Muscle layer of colon (tissue), 2 donors: ENCODE data around the gene TBC1D9B.
A peak's percentile ranks its signal among the peaks of the same experiment; 100 is the strongest.

ENCODE experiments used
- H3K27ac ChIP-seq: one replicate; pipeline ENCODE4 v1.7.0; 2013; ENCODE audit warnings: low read depth, mild to moderate bottlenecking, low read length, moderate library complexity
- H3K27me3 ChIP-seq, 2 donors: one replicate each; pipeline ENCODE4 v1.7.0; 2013; ENCODE audit warnings: low read length in 2 of 2, mild to moderate bottlenecking in 2 of 2; ENCODE audit not compliant: insufficient read depth in 2 of 2, control insufficient read depth in 1 of 2
- H3K36me3 ChIP-seq: one replicate; pipeline ENCODE4 v1.7.0; 2013; ENCODE audit warnings: mild to moderate bottlenecking, low read length; ENCODE audit not compliant: insufficient read depth
- H3K4me1 ChIP-seq: one replicate; pipeline ENCODE4 v1.7.0; 2013; ENCODE audit warnings: mild to moderate bottlenecking, low read length; ENCODE audit not compliant: insufficient read depth
- H3K4me3 ChIP-seq, 2 donors: one replicate each; pipeline ENCODE4 v1.7.0; 2013; ENCODE audit warnings: low read length in 2 of 2, low read depth in 1 of 2, mild to moderate bottlenecking in 1 of 2, moderate library complexity in 1 of 2
- H3K9ac ChIP-seq: one replicate; pipeline ENCODE4 v1.7.0; 2013; ENCODE audit warnings: low read length
- H3K9me3 ChIP-seq: one replicate; pipeline ENCODE4 v1.7.0; 2013; ENCODE audit warnings: mild to moderate bottlenecking, low read length
- donor health status: abdominal sarcoma.
- donor health status: Adenocarcinoma of cecum.

Gene TBC1D9B

GRCh38 chr5:179907556-179908324 is at the start of gene TBC1D9B:
Gene TBC1D9B, minus strand, starts transcription at chr5:179907897. Its CDS starts 76 bp downstream, at chr5:179907821.
- H3K9ac ChIP-seq, result peak within 1 kb of the TSS; percentile 46
- peaks cover 4% of the 10 kb centered on the region for H3K36me3 ChIP-seq
- H3K27me3 ChIP-seq, result no peaks in the 10 kb centered on the region
- H3K4me1 ChIP-seq, result peaks cover 16% of the 10 kb centered on the region
- peak within 1 kb of the TSS; percentile 67 to 78 for H3K4me3 ChIP-seq
- no peaks in the 10 kb centered on the region for H3K9me3 ChIP-seq
- H3K27ac ChIP-seq, result peak within 1 kb of the TSS; percentile 68

GRCh38 chr5:179955630-179956029 is 47.9 kb upstream of the TBC1D9B start:
- no peak overlapping the region for H3K4me3 ChIP-seq
- H3K9ac ChIP-seq, result no peak overlapping the region
- no peaks in the 10 kb centered on the region for H3K9me3 ChIP-seq
- no peak overlapping the region for H3K27ac ChIP-seq
- peaks cover 3% of the 10 kb centered on the region for H3K36me3 ChIP-seq
- no peaks in the 10 kb centered on the region for H3K27me3 ChIP-seq
- H3K4me1 ChIP-seq, result no peaks in the 10 kb centered on the region

- H3K4me1 ChIP-seq, result no peaks in the 10 kb centered on the region
- H3K9me3 ChIP-seq, result no peaks in the 10 kb centered on the region
- peaks cover 3% of the 10 kb centered on the region for H3K36me3 ChIP-seq
- H3K27me3 ChIP-seq, result no peaks in the 10 kb centered on the region
- H3K4me3 ChIP-seq, result no peak overlapping the region
- H3K27ac ChIP-seq, result no peak overlapping the region
- H3K9ac ChIP-seq, result no peak overlapping the region
These were observed 47.4 kb upstream of the TBC1D9B start for GRCh38 chr5:179955062-179955461.

- H3K9me3 ChIP-seq, result no peaks in the 10 kb centered on the region
- H3K27ac ChIP-seq, result no peak overlapping the region
- H3K4me1 ChIP-seq, result no peaks in the 10 kb centered on the region
- no peak overlapping the region for H3K4me3 ChIP-seq
- no peak overlapping the region for H3K9ac ChIP-seq
- H3K27me3 ChIP-seq, result no peaks in the 10 kb centered on the region
- peaks cover 3% of the 10 kb centered on the region for H3K36me3 ChIP-seq
These were observed 46.7 kb upstream of the TBC1D9B start for GRCh38 chr5:179954434-179954833.

- Histone ChIP-seq H3K9ac (no peak overlapping the region), H3K4me3 (no peak overlapping the region), H3K36me3 (peaks cover 3% of the 10 kb centered on the region), H3K27ac (no peak overlapping the region), H3K4me1 (no peaks in the 10 kb centered on the region), H3K27me3 (no peaks in the 10 kb centered on the region), H3K9me3 (no peaks in the 10 kb centered on the region)
These were observed 46.3 kb upstream of the TBC1D9B start for GRCh38 chr5:179953987-179954386.

GRCh38 chr5:179936976-179937681 is 29.4 kb upstream of the TBC1D9B start:
- Histone ChIP-seq H3K27ac (no peak overlapping the region), H3K9me3 (no peaks in the 10 kb centered on the region), H3K36me3 (no peaks in the 10 kb centered on the region), H3K27me3 (no peaks in the 10 kb centered on the region), H3K4me3 (no peak overlapping the region), H3K9ac (no peak overlapping the region), H3K4me1 (no peaks in the 10 kb centered on the region)

GRCh38 chr5:179930788-179931473 is 23.2 kb upstream of the TBC1D9B start:
- Histone ChIP-seq H3K9ac (no peak overlapping the region), H3K4me1 (no peaks in the 10 kb centered on the region), H3K27me3 (no peaks in the 10 kb centered on the region), H3K36me3 (no peaks in the 10 kb centered on the region), H3K27ac (no peak overlapping the region), H3K4me3 (no peak overlapping the region), H3K9me3 (no peaks in the 10 kb centered on the region)

GRCh38 chr5:179927824-179928223 is 20.1 kb upstream of the TBC1D9B start:
- no peak overlapping the region for H3K4me3 ChIP-seq
- H3K9me3 ChIP-seq, result no peaks in the 10 kb centered on the region
- no peaks in the 10 kb centered on the region for H3K4me1 ChIP-seq
- H3K27me3 ChIP-seq, result no peaks in the 10 kb centered on the region
- H3K36me3 ChIP-seq, result no peaks in the 10 kb centered on the region
- H3K9ac ChIP-seq, result no peak overlapping the region
- H3K27ac ChIP-seq, result no peak overlapping the region

- H3K27me3 ChIP-seq, result no peaks in the 10 kb centered on the region
- H3K4me3 ChIP-seq, result no peak overlapping the region
- H3K4me1 ChIP-seq, result no peaks in the 10 kb centered on the region
- no peaks in the 10 kb centered on the region for H3K9me3 ChIP-seq
- H3K27ac ChIP-seq, result no peak overlapping the region
- H3K9ac ChIP-seq, result no peak overlapping the region
- no peaks in the 10 kb centered on the region for H3K36me3 ChIP-seq
These were observed 19.0 kb upstream of the TBC1D9B start for GRCh38 chr5:179926657-179927056.

GRCh38 chr5:179923436-179923835 is 15.7 kb upstream of the TBC1D9B start:
- no peaks in the 10 kb centered on the region for H3K27me3 ChIP-seq
- H3K9me3 ChIP-seq, result no peaks in the 10 kb centered on the region
- no peaks in the 10 kb centered on the region for H3K36me3 ChIP-seq
- H3K4me3 ChIP-seq, result no peak overlapping the region
- no peak overlapping the region for H3K9ac ChIP-seq
- no peaks in the 10 kb centered on the region for H3K4me1 ChIP-seq
- no peak overlapping the region for H3K27ac ChIP-seq

GRCh38 chr5:179920175-179920574 is 12.5 kb upstream of the TBC1D9B start:
- Histone ChIP-seq H3K27me3 (no peaks in the 10 kb centered on the region), H3K4me3 (no peak overlapping the region), H3K9me3 (no peaks in the 10 kb centered on the region), H3K4me1 (no peaks in the 10 kb centered on the region), H3K36me3 (no peaks in the 10 kb centered on the region), H3K9ac (no peak overlapping the region), H3K27ac (no peak overlapping the region)
